Activated naive CD4-positive, alpha-beta T cell treated with anti-CD3 and anti-CD28 coated beads for 36 hours (primary cell): ENCODE measurements around the gene S100A9. TPM values are rescaled to one million over a fixed set of nuclear protein-coding genes. Genes with fewer than 3 reads are reported as not detected.
"Not testable (repeated sequence)": the region's sequence is repeated elsewhere in the genome, so short reads cannot be mapped to it uniquely, and the experiment has no call there.

Experiments
- CTCF ChIA-PET: fragments of 350-600 bp; sonication (Branson Sonifier 250); formaldehyde crosslinking; loops from one replicate; lab custom pipeline; 2021; ENCODE audit warnings: antibody characterized with exemption; lab: Charles Lee
- DNase-seq: peaks from one replicate; pipeline ENCODE4 v3.0.0-alpha.2; 2020
- H3K27ac Mint-ChIP-seq: one replicate; pipeline ENCODE4 v1.8.0; 2021; ENCODE audit warnings: mild to moderate bottlenecking, mixed read lengths
- H3K27me3 Mint-ChIP-seq: one replicate; pipeline ENCODE4 v1.8.0; 2021; ENCODE audit warnings: low read depth, mixed read lengths
- H3K36me3 Mint-ChIP-seq: one replicate; pipeline ENCODE4 v1.8.0; 2021; ENCODE audit warnings: low read depth, mixed read lengths
- H3K4me1 Mint-ChIP-seq: one replicate; pipeline ENCODE4 v1.8.0; 2021; ENCODE audit warnings: low read depth, mixed read lengths
- H3K4me3 Mint-ChIP-seq: one replicate; pipeline ENCODE4 v1.8.0; 2021; ENCODE audit warnings: mild to moderate bottlenecking, moderate library complexity, mixed read lengths
- H3K9me3 Mint-ChIP-seq: one replicate; pipeline ENCODE4 v1.8.0; 2021; ENCODE audit warnings: mixed read lengths
- intact Hi-C: fragments of 100-400 bp; cut with micrococcal nuclease; formaldehyde crosslinking; loops from one replicate; pipeline ENCODE4 v1.15.1; 2023
- total RNA-seq, 2 experiments: library from RNA; stranded (reverse); gene quantifications; one replicate each; pipeline ENCODE4 v1.2.3, GENCODE V29; 2021

The S100A9 gene
- total RNA-seq, 2 experiments from 2014 or later, result 1.7 to 2.6 TPM

DNA sequence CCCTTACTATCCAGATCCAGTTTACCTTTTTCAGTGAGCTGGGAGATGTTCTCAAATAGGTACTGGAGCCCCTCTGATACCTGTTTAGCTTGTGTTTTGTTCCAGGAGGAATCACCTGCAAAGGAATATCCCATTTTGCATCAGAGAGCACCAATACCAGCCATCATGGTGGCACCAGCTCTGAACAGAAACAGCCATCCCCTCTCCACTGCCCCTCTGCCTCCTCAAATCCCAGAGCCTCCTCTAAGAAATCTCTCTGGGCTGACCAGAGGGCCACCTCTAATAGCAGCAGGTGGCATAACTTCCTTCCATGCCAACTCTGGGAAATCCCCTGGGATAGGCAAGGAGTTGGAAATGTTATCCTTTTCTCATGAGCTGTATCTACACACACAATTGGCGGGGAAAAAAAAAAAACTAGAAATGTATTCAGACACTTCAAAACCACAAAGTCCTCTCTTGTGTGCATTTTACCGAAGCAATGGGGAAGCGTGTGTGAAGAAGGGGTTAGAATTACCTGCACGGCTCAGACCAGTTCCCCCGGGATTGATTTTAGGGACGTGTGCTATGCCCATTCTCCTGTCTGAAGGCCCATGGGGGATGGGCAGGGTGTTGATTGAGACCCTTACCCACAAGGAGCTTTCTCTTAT, 11.5 kb upstream of the S100A9 start:
- H3K27ac Mint-ChIP-seq, result no peak overlapping the region
- no peaks in the 10 kb centered on the region for H3K9me3 Mint-ChIP-seq
- peaks cover 14% of the 10 kb centered on the region for H3K27me3 Mint-ChIP-seq

DNA sequence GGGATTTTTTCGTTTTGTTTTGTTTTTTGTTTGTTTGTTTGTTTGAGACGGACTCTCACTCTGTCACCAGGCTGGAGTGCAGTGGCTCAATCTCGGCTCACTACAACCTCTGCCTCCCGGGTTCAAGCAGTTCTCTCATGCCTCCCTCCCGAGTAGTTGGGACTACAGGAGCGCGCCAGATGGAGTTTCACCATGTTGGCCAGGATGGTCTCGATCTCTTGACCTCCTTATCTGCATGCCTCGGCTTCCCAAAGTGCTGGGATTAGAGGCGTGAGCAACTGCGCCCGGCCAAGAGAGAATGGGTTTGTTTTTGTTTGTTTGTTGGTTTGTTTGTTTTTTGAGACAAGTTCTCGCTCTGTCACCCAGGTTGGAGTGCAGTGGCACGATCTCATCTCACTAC, 10.6 kb upstream of the S100A9 start:
- CTCF ChIA-PET, result interaction anchor here (0.9 kb wide), 1 partner anchor 148 kb away, joined by 5 read pairs; no protein-coding TSS in a partner anchor
- H3K4me3 Mint-ChIP-seq, H3K27ac Mint-ChIP-seq, intact Hi-C loops, H3K9me3 Mint-ChIP-seq, H3K36me3 Mint-ChIP-seq, DNase-seq: not testable (repeated sequence)
- Mint-ChIP-seq H3K4me1 (peaks cover 32% of the 10 kb centered on the region), H3K27me3 (peaks cover 14% of the 10 kb centered on the region)

More for the DNA sequence above, 11.5 kb upstream of the S100A9 start:
- no peak for DNase-seq
- Mint-ChIP-seq H3K4me1 (peaks cover 32% of the 10 kb centered on the region), H3K36me3 (no peaks in the 10 kb centered on the region), H3K4me3 (no peak overlapping the region)
- CTCF ChIA-PET, result interaction anchor here (0.6 to 0.9 kb wide), 2 partner anchors 148 to 268 kb away, joined by 3 to 5 read pairs; no protein-coding TSS in a partner anchor
- intact Hi-C loops, result no loop called here

DNA sequence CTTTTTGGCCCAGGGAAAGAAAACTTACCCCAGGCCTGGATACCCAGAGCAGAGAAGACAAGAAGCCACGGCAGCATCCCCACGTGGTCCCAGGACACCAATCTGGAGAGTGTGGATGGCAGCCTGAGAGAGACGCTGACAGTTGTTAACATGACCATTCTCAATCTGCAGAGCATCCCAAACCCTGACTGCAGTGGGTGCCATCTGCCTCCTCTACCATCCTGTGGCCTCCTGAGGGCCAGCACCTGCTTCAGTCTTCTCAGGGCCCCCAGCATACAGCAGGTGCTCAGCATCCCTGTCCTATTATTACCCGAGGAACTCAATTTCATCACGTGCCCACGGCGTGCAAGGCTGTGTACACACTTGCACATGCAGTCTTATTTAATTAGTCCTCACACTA, 9.8 kb upstream of the S100A9 start:
- H3K4me1 Mint-ChIP-seq, result peaks cover 32% of the 10 kb centered on the region
- no peaks in the 10 kb centered on the region for H3K36me3 Mint-ChIP-seq
- H3K9me3 Mint-ChIP-seq, result no peaks in the 10 kb centered on the region
- no peak overlapping the region for H3K4me3 Mint-ChIP-seq
- intact Hi-C loops, result no loop called here
- CTCF ChIA-PET, result interaction anchor here (2.9 kb wide), 1 partner anchor 147 kb away, joined by 19 read pairs; no protein-coding TSS in a partner anchor
- peaks cover 14% of the 10 kb centered on the region for H3K27me3 Mint-ChIP-seq
- no peak for DNase-seq
- H3K27ac Mint-ChIP-seq, result no peak overlapping the region

DNA sequence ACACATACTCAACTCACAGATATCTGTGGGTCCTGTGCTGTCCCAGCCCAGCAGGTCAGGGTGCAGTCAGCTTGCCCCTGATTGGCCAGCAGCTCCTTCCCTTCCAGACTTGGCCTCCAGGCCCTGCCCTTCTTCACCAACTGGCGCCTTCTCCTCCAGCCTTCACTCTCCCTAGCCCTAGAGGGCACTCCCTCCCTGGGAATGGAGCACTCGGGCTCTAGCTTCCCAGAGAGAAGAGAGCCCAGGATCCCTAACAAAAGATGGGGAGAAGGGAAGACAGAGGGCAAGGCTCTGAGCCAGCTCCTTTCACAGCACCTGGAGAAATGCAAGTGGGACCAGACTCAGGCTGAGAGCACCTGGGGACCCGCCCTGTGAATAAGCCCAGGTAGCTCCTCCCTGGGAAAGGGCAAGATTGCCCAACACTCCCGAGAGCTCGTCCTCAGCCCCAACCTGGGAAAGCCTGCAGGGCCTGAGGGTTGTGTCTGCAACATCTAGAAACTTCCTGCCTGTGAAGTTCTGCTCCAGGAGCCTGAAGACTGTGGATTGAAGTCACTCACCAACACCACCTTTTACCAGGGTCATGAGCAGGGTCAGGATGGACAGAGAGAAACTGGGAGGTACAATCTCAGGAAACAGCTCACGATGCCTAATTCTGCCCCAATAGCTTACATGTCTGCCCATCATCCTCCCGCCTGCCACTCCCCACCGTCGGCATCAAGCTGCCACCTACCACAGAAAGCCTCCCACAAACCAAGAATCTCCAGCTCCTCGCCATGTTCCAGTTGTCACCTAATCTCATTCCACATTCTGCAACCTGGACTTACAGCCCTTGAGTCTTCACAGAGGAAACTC, 8.9 kb upstream of the S100A9 start, which contains the start of gene PGLYRP4:
PGLYRP4 (minus strand) TSS at position 331 of the 852 bp plus-strand sequence. CDS start 909 bp downstream, outside the sequence.
- CTCF ChIA-PET, result interaction anchor here (0.6 to 2.9 kb wide), 4 partner anchors 10 to 1026 kb away, joined by 3 to 19 read pairs (median 3); no protein-coding TSS in a partner anchor
- intact Hi-C loops, result no loop called here
- no peak for DNase-seq
- Mint-ChIP-seq H3K27ac (no peak within 1 kb of the TSS), H3K4me3 (no peak within 1 kb of the TSS), H3K9me3 (no peaks in the 10 kb centered on the region), H3K36me3 (no peaks in the 10 kb centered on the region), H3K27me3 (peaks cover 11% of the 10 kb centered on the region), H3K4me1 (peaks cover 28% of the 10 kb centered on the region)

DNA sequence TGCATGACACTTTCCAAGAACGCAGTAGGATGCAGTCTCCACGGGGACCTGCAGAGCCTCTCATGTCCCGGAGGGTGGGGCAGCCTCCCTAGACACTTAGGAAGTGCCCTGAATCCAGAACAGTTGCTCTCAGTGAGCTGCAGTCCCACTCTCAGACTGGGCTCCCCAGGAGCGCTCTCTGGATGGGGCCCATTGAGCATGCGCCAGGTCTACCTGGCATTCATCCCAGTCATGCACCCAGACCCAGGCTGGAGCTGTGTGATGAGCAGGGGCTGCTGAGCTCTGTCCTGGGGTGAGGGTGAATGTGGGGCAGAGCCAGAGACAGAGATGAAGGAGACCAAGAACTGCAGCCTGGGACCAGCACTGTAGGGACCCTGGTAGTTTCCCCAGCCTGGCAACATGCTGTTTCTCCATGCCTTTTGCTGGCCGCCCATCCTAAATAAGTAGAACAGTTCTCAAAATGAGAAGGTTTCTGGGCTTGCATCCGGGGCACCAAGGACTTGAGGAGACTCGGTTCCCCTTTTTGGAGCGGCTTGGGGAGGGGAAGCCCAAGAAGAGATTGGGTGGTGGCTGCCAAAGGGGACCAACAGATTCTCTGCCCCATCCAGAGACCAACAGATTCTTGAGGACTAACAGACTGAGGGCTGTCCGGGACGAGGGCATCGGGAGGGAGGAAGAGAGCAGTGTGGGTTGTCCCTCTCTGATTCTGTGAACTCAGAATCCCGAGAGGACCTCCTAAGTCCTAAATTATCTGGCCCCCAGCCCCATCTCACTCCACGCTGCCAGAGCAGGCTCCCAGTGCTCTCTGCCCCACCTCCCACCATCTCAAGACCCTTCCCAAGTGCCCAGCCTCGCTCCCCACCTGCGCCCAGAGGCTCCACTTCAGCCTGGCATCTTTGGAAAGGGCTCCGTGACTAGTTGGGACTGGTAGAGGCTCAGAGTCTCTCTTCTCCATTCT, 8.0 kb upstream of the S100A9 start:
- Mint-ChIP-seq H3K4me1 (peaks cover 19% of the 10 kb centered on the region), H3K27ac (no peak overlapping the region), H3K36me3 (no peaks in the 10 kb centered on the region), H3K9me3 (no peaks in the 10 kb centered on the region), H3K4me3 (no peak overlapping the region), H3K27me3 (peaks cover 11% of the 10 kb centered on the region)
- intact Hi-C loops, result loop anchor here (10.0 kb wide), 1 partner anchor 425 kb away; the partner anchor contains the start of gene SLC27A3
- no peak for DNase-seq
- CTCF ChIA-PET, result interaction anchor here (0.6 to 2.9 kb wide), 4 partner anchors 47 to 1025 kb away, joined by 3 to 19 read pairs (median 3); no protein-coding TSS in a partner anchor

DNA sequence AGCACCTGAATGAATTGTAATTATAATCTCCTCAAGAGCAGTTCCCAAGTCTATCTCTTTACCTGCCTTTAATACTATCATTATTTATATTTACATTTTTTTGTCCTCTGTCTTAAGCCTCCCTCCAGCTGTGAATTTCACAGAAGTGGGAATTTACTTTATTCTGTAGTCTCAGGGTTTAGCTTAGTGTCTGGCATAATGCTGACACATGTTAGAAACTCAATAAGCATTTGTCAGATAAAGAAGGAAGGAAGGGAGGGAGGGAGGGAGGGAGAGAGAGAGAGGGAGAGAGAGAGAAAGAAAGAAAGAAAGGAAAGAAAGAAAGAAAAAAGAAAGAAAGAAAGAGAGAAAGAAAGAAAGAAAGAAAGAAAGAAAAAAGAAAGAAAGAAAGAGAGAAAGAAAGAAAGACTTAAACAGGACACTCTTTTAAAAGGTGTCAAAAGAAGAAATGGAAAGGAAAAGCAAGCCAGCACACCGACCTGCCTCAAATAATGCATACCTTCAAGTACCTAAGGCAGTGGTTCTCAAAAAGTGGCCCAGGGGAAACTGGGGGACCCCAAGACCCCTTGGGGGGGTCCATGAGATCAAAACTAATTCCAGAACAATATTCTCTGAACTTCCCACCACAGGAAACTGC, 7.2 kb upstream of the S100A9 start:
- no peak overlapping the region for H3K4me3 Mint-ChIP-seq
- DNase-seq, result no peak
- H3K27me3 Mint-ChIP-seq, result peaks cover 11% of the 10 kb centered on the region
- intact Hi-C loops, result loop anchor here (10.0 kb wide), 1 partner anchor 424 kb away; the partner anchor contains the start of gene SLC27A3
- CTCF ChIA-PET, result interaction anchor here (2.9 kb wide), 1 partner anchor 144 kb away, joined by 19 read pairs; no protein-coding TSS in a partner anchor
- H3K36me3 Mint-ChIP-seq, result no peaks in the 10 kb centered on the region
- H3K27ac Mint-ChIP-seq, result no peak overlapping the region
- peaks cover 13% of the 10 kb centered on the region for H3K4me1 Mint-ChIP-seq
- H3K9me3 Mint-ChIP-seq, result no peaks in the 10 kb centered on the region

DNA sequence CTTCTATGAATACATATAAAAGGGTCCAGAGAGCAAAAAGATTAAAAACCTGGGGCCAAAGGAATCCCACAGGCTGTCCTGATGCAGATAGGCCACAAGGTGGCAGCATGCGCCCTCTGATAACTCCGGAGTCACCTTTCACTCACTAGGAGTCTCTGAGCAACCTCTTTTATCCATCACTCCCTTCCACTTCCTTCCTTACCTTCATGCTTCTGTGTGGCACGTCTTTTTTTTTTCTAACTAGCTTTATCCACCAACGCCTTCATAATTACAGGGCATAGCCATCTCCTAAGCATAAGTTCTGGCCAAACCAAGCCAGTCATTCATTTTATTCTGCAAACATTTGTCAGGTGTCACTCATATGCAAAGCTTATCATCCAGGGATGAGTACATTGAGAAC, 5.1 kb upstream of the S100A9 start:
- intact Hi-C loops, result loop anchor here (1.0 to 10.0 kb wide), 3 partner anchors 143 to 422 kb away; partner anchors contain the start of gene SLC27A3
- H3K4me1 Mint-ChIP-seq, result peaks cover 11% of the 10 kb centered on the region
- no peaks in the 10 kb centered on the region for H3K36me3 Mint-ChIP-seq
- peaks cover 5% of the 10 kb centered on the region for H3K27me3 Mint-ChIP-seq
- DNase-seq, result peak; percentile 83
- CTCF ChIA-PET, result interaction anchor here (0.7 to 5.7 kb wide), 24 partner anchors 8 to 876 kb away, joined by 3 to 127 read pairs (median 4); partner anchors contain the start of gene S100A12
- H3K9me3 Mint-ChIP-seq, result no peaks in the 10 kb centered on the region
- H3K27ac Mint-ChIP-seq, result no peak overlapping the region
- no peak overlapping the region for H3K4me3 Mint-ChIP-seq

DNA sequence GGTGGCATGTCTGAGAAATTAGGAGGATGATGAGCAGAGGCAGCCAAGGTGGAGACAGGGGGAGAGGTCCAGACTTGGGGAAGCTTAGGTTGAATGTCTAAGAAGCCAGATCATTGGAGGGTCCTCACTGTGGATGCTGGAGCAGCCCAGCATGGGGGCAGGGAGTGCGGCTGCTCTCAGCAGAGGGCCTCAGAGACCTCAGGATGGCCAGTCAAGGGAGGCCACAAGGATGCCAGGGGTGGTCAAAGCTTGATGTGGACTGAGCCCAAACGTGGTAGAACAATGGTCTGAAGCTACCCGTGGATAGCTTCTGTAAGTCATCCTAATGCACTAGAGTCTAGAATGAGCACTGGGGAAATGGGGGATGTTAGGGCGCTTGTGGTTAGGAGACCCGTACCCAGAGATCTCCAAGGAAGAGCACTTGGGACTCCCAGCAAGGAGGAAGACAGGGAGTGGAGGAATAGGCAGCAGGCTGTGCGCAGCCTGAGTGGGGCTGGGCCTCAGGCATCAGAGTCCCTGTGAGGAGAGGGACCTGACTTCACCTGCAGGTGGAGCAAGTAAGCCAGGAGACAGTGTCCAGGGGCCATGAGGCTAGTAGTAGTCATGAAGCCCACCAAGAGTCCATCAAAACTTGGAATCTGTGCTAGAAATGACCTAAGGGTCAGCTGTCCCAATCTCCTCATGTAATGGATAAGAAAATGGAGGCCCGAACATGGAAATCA, 4.3 kb upstream of the S100A9 start:
- H3K36me3 Mint-ChIP-seq, result no peaks in the 10 kb centered on the region
- H3K4me3 Mint-ChIP-seq, result no peak overlapping the region
- no peak overlapping the region for H3K27ac Mint-ChIP-seq
- H3K9me3 Mint-ChIP-seq, result no peaks in the 10 kb centered on the region
- intact Hi-C loops, result loop anchor here (2.0 to 10.0 kb wide), 2 partner anchors 215 to 421 kb away; partner anchors contain the start of gene SLC27A3
- H3K4me1 Mint-ChIP-seq, result peaks cover 18% of the 10 kb centered on the region
- CTCF ChIA-PET, result interaction anchor here (0.7 to 5.7 kb wide), 16 partner anchors 9 to 202 kb away, joined by 3 to 127 read pairs (median 4); partner anchors contain the start of gene S100A12
- peaks cover 4% of the 10 kb centered on the region for H3K27me3 Mint-ChIP-seq
- DNase-seq, result peak; percentile 26

DNA sequence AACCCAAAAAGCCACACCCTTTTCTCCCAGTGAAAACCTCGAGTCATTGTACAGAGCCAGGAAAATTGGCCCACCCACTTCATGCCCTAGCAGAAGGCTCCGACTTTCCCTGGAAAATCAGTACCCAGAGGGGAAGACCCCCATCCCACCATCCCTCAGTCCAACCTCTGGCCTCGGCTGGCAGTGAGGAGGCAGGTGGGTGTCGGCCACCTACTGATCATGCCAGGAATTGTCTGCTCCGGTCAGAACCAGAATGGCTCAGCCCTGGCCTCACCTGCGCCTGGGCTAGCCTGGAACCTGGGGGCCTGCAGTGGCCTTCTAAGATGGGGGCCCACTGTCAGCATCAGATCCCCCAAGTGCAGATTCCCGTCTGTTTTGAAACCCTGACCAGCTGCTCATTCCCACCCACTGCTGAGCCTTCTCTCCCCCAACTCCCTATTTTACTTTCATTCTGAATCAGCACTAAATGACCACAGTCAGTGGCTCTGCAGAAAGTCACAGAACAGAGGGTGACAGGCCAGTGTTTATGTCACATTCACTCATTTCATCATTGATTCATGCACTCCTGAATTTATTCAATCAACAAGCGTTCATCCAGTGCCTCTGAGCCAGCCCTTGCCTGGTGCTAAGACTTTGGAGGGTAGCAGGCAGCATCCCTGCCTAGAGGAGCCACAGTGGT, 3.0 kb upstream of the S100A9 start:
- CTCF ChIA-PET, result interaction anchor here (0.9 to 5.7 kb wide), 10 partner anchors 11 to 147 kb away, joined by 3 to 127 read pairs (median 5); no protein-coding TSS in a partner anchor
- DNase-seq, result no peak
- peaks cover 18% of the 10 kb centered on the region for H3K4me1 Mint-ChIP-seq
- H3K36me3 Mint-ChIP-seq, result no peaks in the 10 kb centered on the region
- H3K27me3 Mint-ChIP-seq, result no peaks in the 10 kb centered on the region
- no peak overlapping the region for H3K4me3 Mint-ChIP-seq
- intact Hi-C loops, result loop anchor here (1.0 to 10.0 kb wide), 2 partner anchors 50 to 420 kb away; partner anchors contain the start of gene SLC27A3
- H3K27ac Mint-ChIP-seq, result no peak overlapping the region
- no peaks in the 10 kb centered on the region for H3K9me3 Mint-ChIP-seq
